Hepatic stellate cell (primary cell): ENCODE measurements around the gene XXYLT1.
"Not testable (repeated sequence)": the region's sequence is repeated elsewhere in the genome, so short reads cannot be mapped to it uniquely, and the experiment has no call there.

ENCODE experiments used
- DNase-seq: peaks from one replicate; pipeline ENCODE4 v3.0.0; 2011; ENCODE audit warnings: low spot score

The XXYLT1 gene

DNA sequence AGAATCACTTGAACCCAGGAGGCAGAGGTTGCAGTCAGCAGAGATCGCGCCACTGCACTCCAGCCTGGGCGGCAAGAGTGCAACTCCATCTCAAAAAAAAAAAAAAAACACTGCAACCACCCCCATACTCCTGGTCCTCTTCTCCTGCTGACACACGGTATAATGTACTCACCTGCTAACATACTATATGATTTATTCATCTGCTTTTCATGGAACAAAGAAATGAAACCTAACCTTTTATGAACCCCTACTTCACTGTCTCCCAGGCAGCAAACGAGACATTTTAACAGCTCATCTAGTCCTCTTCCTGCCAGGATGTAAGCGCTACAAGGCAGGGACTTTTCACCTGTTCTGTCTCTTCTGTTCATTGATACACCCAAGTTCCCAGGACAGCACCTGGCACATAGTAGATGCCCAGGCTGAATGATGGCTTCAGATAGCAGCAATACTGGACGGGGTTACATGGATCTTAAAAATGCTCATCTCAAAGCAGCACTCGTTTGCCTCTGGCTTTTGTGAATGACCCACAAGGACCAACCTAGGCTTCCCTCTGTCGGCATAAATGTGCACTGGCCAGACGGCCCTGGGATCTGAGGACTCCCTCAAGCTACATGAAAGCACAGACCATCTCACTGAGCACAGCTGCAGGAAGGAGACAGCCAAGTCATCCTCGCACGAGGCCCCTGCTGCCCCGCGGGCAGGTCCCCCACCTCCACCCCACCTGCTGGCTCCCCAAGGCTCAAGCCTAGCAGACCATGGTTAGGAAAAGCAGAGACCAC is 20.3 kb downstream of the XXYLT1 start:
- peak; percentile 68 for DNase-seq

DNA sequence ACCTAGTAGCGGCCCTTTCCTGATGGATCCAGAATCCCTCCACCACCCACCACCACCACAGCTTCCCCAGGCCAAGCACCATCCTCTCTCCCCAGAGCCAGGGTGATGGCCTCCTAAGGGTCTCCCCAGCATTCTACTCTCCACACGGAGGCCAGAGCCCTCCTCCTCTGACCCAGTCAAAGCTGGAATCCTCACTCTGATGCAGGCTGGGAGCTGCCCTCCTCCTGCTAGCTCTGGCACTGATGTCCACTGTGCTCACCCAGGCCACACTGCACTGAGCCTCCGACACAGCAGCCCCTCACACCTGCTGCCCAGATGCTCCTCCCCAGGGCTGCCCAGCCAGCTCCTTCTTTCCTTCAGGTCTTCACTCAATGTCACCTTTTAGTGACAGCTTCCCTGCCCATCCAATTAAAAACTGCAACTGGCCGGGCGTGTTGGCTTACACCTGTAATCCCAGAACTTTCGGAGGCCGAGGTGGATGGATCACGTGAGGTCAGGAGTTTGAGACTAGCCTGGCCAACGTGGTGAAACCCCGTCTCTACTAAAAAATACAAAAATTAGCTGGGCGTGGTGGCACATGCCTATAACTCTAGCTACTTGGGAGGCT is 21.0 kb downstream of the XXYLT1 start:
- no peak for DNase-seq

DNA sequence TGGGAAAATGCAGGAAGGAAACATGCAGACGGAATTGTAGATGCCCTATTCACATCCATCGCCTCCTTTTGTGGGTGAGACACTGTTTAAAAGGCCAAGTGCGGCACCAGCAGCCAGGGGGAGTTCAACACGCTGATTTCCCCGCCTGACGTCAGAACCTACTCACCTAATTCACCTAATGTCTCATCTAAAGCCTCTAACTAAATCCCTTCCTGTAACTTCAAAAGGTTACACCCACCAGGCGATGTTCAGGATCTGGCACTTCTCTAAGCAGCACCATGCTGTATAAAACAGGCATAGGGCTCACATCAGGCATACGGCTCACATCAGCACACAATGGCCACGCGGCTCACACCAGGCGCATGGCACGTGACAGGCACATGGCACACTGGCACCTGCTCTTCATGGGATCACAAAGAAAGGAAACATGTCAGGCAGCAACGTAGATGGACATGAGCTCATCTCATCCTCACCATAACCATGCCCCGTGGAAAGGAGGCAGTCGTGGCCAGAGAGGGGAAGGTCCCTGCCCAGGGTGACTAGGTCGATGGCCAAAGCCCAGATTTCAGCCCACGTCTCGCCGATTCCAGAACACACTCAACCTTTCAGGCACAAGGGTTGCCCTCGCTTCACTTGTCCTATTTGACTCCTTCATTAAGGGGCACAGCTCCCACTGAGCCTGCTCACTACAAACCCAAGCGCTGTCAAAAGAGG is 21.7 kb downstream of the XXYLT1 start:
- no peak for DNase-seq

DNA sequence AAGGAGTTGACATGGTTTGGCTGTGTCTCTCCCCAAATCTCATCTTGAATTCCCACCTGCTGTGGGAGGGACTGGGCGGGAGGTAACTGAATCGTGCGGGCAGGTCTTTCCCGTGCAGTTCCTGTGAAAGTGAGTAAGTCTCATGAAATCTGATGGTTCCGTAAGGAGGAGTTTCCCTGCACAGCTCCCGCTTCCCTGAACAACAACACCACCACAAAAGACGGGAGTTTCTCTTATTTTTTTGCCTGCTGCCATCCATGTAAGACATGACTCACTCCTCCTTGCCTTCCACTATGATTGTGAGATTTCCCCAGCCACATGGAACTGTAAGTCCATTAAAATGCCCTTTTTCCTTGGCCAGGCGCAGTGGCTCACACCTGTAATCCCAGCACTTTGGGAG is 22.7 kb downstream of the XXYLT1 start:
- DNase-seq: no peak

DNA sequence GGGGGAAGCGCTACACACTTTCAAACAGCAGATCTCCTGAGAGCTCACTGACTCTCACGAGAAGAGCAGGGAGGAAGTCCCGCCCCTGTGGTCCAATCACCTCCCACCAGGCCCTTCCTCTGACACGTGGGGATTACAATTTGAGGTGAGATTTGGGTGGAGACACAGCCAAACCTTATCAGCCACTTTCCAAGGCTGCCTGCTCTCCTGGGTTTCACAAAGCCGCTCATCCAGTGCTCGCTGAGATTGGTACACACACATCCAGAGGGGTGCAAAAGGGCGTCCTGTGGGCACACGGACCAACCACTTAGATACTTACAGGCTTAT is 23.1 kb downstream of the XXYLT1 start:
- DNase-seq: no peak

DNA sequence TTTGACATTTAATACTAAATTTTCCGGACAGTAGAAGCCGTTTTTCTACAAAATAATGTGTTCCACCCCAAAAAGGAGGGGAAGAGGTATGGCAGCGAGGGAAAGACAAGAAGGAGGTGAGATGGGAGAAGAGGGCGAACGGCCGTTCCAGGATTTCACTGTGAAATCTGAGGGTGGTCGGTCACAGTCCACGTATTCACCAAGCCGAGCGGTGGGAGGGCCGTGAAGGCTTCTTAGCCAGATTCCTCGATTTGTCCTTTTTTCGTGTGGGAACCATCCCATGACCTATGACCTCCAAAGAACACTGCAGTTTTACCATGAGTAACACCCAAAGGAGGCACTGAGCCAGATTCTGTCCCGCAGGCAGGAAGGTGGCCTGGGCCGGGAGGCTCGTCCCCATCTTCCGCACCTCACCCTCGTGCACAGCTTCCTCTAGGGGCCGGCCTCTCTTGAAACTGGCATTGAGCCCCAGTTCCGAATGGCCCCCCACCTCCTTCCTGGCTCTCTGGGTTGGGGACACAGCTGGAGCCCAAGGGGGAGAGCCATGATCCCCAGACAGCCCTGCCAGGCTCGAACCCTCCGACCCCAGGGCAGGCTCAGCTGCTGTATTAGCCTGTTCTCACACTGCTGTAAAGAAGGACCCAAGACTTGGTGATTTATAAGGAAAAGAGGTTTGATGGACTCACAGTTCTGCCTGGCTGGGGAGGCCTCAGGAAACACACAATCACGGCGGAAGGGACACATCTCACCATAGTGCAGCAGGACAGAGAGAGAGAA is 23.7 kb downstream of the XXYLT1 start:
- DNase-seq: no peak

DNA sequence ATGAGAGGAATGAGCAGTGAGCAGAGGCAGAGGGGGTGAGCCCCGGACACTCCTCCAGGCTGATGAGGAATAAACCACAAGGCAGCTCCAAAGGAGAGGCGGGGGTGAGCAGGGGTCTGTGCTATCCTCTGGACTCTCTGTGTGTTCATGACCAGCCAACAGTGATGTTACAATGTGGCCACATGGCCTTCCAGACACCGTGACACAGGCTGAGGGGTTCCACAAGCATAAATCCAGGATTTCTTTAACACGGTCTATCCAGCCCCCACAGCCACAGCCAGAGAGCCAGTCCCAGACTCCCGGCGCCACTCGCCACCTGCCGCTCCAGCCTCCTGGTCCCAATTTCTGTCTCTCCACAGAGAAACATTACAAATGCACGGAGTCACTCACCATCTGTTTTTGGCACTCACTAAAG is 24.4 kb downstream of the XXYLT1 start:
- DNase-seq: no peak

DNA sequence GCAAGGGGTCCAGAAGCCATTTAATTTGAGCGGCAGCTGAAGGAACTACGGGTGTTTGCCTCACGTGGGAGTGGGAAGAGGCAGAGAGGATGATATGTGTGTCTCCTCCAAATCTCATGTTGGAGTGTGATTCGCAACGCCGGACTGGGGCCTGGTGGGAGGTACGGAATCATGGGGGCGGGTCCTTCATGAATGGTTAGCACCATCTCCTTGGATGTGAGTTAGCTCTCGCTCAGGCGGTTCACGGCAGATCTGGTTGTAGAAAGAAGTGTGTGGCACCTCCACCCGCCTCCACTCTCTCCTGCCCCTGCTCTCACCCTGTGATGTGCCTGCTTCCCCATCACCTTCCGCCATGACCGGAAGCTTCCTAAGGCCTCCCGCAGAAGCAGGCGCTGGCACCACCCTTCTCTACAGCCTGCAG is 25.4 kb downstream of the XXYLT1 start:
- DNase-seq: no peak

DNA sequence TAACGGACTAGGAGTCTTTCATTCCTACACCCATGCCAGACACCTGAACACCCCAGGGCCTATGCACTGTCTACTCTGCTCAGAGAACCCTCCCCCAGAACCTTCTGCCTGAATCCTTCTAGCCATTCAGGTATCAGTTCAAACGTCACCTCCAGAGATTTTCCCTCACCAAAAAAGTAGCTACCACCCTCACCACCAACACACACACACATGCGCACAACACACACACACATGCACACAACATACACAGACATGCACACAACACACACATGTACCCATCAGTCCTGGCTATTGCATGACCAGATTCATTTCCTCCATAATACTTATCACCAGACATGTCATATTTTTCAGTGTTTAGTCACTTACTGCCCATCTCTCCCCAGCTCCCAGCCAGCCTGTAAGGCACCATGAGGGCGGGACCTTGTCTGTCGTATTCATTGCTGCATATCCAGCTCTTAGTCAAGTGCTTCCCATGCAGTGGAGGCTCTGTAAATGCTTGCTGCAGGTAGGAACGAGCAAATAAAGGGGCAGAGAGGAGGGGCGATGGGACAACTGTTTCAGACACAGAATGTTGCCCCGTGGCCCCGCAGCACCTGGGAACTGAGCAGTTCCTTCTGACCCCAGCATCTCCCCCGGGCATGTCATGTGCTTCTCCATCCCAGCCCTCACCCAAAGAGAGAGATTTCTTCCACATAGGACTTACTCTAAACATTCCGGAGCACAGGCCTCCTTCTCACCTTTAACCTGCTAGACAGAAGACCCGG is 29.2 kb downstream of the XXYLT1 start:
- DNase-seq: no peak

DNA sequence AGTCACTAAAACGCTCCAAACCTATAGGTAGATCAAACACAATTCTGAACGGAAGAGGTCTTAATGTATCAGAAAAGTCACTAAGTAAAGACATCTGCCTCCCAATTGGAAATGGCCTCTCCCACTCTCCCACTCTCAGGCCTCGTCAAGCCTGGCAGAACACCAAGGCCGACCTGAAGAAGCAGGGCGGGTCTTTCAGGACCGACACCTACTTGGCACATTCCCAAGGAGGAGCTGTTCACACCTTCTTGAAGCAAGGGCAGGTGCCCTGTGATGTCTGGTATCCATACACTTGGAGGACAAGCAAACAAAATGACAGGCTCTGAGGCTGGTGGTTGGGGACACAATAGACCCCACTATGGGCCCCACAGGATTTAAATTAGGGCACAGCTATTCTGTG is 30.0 kb downstream of the XXYLT1 start:
- DNase-seq: no peak

DNA sequence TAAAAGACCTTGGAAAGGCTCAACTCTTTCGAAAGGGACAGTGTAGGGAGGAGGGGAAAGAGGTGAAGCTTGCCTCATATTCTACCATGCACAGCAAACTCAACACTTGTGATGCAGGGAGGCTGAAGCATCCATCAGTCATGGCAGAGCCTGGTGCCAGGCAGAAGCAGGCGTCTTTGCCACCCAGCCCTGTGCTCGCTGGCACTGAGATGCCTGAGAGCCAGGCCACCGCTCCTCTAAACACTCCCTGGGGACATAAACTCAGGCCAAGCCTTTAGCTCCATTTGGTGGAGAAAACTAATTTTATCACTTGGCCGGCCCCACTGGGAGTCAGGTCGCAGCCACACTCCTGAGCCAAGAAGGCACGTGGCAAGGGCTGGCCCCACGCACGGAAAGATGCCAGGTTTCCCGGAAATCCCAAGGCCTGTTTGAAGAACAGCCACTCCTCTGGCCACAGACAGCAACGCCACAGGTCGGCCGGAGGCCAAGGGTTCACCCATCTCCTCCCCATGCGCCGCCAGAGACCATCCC is 30.7 kb downstream of the XXYLT1 start:
- no peak for DNase-seq

DNA sequence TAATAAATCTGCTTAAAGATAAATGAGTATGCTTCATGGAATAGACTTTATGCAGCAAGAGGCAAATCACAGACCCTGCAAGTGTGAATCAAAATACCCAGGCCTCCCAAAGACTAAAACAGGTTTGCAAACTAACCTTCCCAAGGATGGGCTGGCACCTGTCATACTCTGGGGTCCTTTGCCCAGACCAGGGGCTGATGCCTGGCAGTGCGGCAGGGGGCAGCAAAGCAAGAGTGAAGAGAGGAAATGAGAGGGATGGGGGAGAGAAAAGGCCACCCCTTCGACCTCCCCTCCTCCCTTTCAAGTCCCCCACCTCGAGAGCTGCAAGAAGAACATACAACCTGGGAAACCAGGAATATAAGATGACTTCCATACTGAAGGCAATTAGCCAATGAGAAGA is 31.8 kb downstream of the XXYLT1 start:
- DNase-seq: no peak

DNA sequence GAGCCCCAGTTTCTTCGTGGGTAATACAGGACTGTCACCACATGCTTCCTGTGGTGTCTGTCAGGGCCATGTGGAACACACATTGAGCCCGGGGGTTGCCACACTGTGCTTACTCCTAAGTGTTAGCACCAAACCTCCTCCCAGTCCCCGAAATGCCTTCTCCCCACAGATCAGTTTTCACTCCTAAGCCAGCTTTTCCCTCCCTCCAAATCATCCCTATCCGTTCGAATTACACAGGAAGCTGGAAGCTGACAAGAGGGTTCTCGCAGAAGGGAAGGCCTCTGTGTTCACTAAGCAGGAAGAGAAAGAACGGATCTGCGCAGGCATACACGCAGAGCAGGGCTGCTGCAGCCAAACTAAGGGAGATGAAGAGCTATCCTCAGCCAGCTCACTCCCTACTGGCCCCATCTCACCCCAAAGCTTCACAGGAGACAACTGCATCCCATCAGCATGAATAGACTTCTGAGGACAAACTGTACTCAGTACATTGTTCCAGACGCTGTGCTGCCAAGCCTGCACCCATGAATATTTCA is 32.3 kb downstream of the XXYLT1 start:
- DNase-seq: no peak

DNA sequence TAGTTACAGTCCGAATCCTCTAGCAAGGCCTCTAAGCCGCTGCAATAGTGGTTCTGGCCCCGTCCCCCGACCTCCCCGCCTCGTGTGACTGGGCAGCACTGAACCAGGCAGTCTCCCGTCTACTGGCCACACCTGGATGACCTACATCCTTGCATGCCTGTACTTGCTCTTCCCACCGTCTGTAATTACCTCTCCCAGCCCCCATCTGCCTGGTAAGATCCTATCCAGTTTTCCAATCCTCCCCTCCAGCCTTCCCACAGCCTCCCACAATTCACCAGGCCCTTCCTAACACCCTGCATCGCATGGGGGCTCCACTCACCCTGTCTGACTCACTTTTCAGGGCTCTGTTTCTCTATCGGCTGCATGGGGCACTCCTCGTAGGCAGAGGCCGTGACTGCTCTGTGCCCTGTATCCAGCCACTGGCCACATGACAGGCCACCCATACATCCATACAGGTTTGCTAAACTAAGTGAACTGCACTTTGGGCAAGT is 32.8 kb downstream of the XXYLT1 start:
- no peak for DNase-seq

DNA sequence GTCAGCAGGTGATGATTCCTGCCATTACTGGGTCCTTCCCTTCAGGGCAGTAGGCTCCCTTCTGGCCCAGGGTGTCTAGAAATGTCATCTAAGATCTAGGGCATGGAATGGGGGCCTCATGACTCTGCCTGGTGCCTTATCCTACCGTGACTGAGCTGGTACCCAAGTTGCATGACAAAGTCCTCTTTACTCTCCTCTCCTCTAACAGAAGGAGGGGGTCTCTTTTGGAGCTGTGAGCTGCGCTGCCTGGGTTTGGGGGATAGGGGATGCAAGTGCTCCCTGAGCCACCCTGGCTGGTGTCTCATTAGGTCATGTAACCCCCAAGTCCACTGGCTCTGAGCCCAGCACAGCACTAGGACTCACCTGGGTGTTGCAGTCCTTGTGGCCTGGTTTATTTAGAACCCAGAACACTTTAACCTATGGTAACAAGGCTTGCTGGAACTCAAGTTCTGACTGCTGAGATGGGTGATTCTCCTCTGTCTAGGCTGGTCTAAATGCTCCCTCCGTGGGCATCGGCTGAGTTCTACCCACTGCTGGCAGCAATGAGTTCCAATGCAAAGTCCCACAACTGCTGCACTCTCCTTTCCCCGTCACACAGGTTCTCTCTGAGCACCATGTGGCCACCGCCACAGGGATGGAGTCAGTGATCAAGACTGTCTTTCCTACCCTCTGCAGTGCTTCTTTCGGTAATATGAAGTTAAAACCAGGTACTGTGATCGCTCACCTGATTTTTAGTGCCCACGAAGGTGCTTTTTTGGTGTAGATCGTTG is 34.0 kb downstream of the XXYLT1 start:
- DNase-seq: no peak

DNA sequence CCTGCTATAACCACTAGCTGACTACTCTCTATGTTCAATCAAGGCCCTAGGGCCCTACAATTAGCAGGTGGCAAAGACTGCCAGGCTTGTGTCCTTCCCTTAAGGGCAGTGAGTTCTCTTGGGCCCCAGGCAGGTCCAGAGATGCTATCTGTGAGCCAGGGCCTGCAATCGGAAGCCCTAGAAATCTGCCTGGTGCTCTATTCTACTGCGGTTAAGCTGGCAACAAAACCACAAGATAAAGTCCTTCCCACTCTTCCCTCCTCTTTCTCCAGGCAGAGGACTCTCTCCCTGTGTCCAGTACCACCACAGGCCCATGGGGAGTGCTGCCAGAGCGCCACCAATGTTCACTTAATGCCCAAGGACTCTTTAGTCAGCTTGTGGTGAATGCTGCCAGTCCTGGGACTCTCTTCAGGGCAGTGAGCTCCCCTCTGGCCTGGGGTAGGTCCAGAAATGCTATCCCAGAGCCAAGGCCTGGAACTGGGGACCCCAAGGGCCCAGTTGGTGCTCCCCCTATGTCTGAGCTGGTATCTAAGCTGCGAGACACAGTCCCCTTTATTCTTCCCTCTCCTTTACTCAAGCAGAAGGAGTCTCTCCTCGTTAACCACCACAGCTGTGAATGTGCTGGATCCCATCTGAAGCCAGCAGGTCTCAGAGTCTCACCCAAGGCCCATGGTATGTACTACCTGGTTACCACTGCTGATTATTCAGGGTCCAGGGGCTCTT is 34.7 kb downstream of the XXYLT1 start:
- DNase-seq: no peak

DNA sequence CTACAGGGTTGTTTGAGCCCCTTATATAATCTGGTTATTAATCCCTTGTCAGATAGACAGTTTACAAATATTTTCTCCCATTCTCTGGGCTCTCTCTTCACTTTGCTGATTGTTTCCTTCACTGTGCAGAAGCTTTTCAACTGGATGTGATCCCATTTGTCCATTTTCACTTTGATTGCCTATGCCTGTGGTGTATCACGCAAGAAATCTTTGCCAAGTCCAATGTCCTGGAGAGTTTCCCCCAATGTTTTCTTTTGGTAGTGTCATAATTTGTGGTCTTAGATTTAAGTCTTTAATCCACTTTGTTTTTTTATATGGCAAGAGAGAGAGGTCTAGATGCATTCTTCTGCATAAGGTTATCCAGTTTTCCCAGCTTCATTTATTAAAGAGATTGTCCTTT is 40.7 kb downstream of the XXYLT1 start:
- no peak for DNase-seq

DNA sequence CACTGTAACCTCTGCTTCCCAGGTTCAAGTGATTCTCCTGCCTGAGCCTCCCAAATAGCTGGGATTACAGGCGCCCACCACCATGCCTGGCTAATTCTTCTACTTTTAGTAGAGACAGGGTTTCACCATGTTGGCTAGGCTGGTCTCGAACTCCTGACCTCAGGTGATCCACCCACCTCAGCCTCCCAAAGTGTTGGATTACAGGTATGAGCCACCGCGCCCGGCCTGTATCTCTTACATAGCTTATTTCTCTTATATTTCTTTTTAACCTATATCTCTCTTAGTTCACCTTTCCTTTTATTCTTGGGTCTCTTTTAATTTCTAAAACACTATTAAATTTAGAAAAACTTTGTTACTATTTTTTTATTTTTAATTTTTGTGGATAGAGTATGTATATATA is 42.1 kb downstream of the XXYLT1 start:
- DNase-seq: not testable (repeated sequence)

DNA sequence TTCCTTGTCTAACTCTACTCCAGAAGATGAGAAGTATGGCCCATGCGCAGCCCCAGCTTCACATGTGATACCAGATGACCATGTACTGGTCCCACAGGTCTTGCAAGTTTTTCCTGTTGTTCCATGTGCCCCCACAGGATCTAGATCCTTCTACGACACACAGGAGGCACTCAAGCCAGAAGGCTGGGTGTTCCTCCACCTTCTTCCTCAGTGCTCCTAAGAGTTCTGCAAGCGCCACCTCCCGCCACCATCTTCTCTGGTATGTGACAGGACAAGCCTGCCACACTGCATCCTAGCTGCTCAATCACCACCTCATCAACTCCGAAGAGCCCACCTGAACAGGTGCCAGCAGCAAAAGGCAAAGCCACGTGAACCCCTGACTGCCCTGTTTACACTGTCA is 43.1 kb downstream of the XXYLT1 start:
- DNase-seq: no peak
